ENCODE measurements around the gene ID4. TPM values are rescaled to one million over a fixed set of nuclear protein-coding genes. Genes with fewer than 3 reads are reported as not detected.

ID4 gene
- total RNA-seq, 2 donors from 2014 or later, result 2.4 to 5.3 TPM

GRCh38 chr6:19833947-19834346 lies 3.2 kb upstream of the ID4 start:
- no peak overlapping the region for H3K4me3 ChIP-seq
- peaks cover 10% of the 10 kb centered on the region for H3K27me3 ChIP-seq
- H3K27ac ChIP-seq, result no peak overlapping the region
- no peaks in the 10 kb centered on the region for H3K36me3 ChIP-seq
- H3K9me3 ChIP-seq, result no peaks in the 10 kb centered on the region
- intact Hi-C loops (cut with DNase I), result no loop called here
- H3K4me1 ChIP-seq, result no peaks in the 10 kb centered on the region
- TF ChIP-seq, protein P1, sequence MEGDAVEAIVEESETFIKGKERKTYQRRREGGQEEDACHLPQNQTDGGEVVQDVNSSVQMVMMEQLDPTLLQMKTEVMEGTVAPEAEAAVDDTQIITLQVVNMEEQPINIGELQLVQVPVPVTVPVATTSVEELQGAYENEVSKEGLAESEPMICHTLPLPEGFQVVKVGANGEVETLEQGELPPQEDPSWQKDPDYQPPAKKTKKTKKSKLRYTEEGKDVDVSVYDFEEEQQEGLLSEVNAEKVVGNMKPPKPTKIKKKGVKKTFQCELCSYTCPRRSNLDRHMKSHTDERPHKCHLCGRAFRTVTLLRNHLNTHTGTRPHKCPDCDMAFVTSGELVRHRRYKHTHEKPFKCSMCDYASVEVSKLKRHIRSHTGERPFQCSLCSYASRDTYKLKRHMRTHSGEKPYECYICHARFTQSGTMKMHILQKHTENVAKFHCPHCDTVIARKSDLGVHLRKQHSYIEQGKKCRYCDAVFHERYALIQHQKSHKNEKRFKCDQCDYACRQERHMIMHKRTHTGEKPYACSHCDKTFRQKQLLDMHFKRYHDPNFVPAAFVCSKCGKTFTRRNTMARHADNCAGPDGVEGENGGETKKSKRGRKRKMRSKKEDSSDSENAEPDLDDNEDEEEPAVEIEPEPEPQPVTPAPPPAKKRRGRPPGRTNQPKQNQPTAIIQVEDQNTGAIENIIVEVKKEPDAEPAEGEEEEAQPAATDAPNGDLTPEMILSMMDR (IDR thresholded peaks at IDR 0.05), result no peak
- no peak overlapping the region for H3K9ac ChIP-seq (ENCODE audit: low read depth in 2 of 2, low read length in 2 of 2)
- no peak for DNase-seq

DNA sequence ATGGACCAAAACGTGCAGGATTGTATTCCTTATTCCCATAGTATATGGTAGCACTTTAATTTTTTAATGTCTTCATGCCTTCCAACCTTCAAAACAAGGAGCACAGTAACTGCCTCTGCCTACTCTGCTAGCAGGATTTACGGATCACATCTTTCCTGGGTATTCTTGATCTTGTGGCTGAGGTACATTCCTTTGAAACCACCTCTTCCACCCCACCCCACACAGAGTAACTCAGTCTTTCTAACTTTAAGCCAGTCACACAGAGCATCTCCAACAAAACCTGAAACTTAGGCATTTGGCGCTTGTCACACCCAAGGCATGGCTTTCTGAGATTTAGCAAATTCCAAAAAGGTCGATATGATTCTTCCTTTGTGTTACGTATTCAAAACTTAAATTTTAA lies 2.3 kb upstream of the ID4 start:
- TF ChIP-seq, protein P1 (IDR thresholded peaks at IDR 0.05), result no peak
- no peak for DNase-seq
- Histone ChIP-seq H3K9ac (ENCODE audit: low read depth in 2 of 2, low read length in 2 of 2) (no peak overlapping the region), H3K27me3 (peaks cover 10% of the 10 kb centered on the region), H3K36me3 (no peaks in the 10 kb centered on the region), H3K27ac (no peak overlapping the region), H3K4me3 (no peak overlapping the region), H3K9me3 (no peaks in the 10 kb centered on the region), H3K4me1 (no peaks in the 10 kb centered on the region)
- intact Hi-C loops (cut with DNase I), result no loop called here

GRCh38 chr6:19835605-19836004 lies 1.6 kb upstream of the ID4 start:
- DNase-seq, result no peak
- TF ChIP-seq, protein P1 (IDR thresholded peaks at IDR 0.05), result no peak
- Histone ChIP-seq H3K9me3 (no peaks in the 10 kb centered on the region), H3K4me1 (no peaks in the 10 kb centered on the region), H3K27me3 (peaks cover 10% of the 10 kb centered on the region), H3K27ac (no peak overlapping the region), H3K4me3 (no peak overlapping the region), H3K9ac (ENCODE audit: low read depth in 2 of 2, low read length in 2 of 2) (no peak overlapping the region), H3K36me3 (no peaks in the 10 kb centered on the region)
- intact Hi-C loops (cut with DNase I), result no loop called here

- Histone ChIP-seq H3K27ac (peak overlapping the region; percentile 40), H3K27me3 (peaks cover 10% of the 10 kb centered on the region), H3K4me3 (peak overlapping the region; percentile 61), H3K36me3 (no peaks in the 10 kb centered on the region), H3K9ac (ENCODE audit: low read depth in 2 of 2, low read length in 2 of 2) (peak overlapping the region; percentile 69 to 89), H3K9me3 (no peaks in the 10 kb centered on the region), H3K4me1 (no peaks in the 10 kb centered on the region)
- TF ChIP-seq, protein P1 (IDR thresholded peaks at IDR 0.05), result no peak
- intact Hi-C loops (cut with DNase I), result no loop called here
- peak; percentile 20 for DNase-seq
These were observed 606 bp downstream of the ID4 start for GRCh38 chr6:19837511-19838441.

DNA sequence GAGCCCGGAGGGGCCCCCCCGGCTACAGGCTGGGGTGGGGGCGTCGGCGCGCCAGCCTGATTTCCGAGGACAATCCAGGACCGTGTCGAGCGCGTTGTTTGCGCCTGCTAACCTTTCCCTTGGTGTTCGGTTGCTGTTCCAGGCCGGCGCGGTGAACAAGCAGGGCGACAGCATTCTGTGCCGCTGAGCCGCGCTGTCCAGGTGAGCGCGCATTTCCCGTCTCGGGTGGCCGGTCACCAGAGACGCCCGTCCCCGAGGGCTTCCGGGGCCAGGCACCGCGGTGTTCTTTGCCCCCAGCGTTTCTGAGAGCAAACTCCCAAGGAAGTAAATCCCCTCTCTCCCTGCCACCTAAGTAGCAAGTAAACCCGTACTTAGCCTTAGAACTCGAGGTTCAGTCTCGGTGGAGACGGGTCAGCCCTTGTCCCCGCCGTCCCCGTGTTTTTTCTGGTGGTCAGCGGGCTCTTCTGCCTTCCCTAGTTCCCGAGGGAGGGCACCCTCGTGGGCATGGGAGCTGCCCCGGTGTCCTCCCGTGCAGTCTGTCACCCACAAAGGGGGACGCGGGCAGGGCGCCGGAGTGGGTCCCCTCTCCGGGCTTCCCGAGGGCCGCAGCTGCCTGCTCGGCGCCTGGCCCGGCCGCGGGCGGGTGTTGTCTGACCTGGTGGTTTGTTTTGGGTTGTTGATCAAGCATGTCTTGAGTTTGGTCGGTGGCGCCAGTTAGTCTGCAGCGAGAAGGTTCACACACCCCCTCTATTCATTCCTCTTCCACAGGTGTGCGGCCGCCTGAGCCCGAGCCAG lies 1.5 kb downstream of the ID4 start:
- intact Hi-C loops (cut with DNase I), result no loop called here
- no peaks in the 10 kb centered on the region for H3K36me3 ChIP-seq
- peaks cover 10% of the 10 kb centered on the region for H3K27me3 ChIP-seq
- H3K4me1 ChIP-seq, result no peaks in the 10 kb centered on the region
- H3K9ac ChIP-seq (ENCODE audit: low read depth in 2 of 2, low read length in 2 of 2), result peak overlapping the region; percentile 69 to 89
- H3K9me3 ChIP-seq, result no peaks in the 10 kb centered on the region
- TF ChIP-seq, protein P1 (IDR thresholded peaks at IDR 0.05), result no peak
- H3K4me3 ChIP-seq, result peak overlapping the region; percentile 61
- peak overlapping the region; percentile 25 for H3K27ac ChIP-seq
- DNase-seq, result peak; percentile 40

Measured in colonic mucosa (tissue), 4 donors.